GM18508 (cell line): ENCODE data around the gene GANC.

Experiments used
- ATAC-seq: cut with Tn5 transposase; IDR thresholded peaks from one replicate; pipeline ENCODE4 v1.9.1; 2021; ENCODE audit warnings: moderate number of reproducible peaks; ENCODE audit not compliant: insufficient read depth, unreplicated experiment

Gene GANC

GRCh38 chr15:42373936-42374335 is 100.9 kb downstream of the GANC start:
- no peak for ATAC-seq

DNA sequence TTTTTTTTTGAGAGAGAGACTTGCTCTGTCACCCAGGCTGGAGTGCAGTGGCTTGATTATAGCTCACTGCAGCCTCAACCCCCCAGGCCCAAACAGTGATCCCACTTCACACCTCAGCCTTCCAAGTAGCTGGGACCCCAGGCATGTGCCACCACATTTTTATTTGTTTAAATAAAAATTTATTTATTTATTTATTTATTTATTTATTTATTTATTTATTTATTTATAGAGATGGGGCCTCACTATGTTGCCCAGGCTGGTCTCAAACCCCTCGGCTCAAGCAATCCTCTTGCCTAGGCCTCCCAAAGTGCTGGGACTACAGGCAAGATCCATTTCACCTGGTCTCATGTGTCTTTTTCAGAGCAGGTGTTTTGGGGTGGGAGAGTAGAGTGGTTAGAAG is 101.8 kb downstream of the GANC start:
- no peak for ATAC-seq

GRCh38 chr15:42375252-42375651 is 102.3 kb downstream of the GANC start:
- ATAC-seq = no peak

GRCh38 chr15:42375941-42376340 is 102.9 kb downstream of the GANC start:
- no peak for ATAC-seq

- ATAC-seq = no peak
Measured at GRCh38 chr15:42378011-42378410, 105.0 kb downstream of the GANC start.

DNA sequence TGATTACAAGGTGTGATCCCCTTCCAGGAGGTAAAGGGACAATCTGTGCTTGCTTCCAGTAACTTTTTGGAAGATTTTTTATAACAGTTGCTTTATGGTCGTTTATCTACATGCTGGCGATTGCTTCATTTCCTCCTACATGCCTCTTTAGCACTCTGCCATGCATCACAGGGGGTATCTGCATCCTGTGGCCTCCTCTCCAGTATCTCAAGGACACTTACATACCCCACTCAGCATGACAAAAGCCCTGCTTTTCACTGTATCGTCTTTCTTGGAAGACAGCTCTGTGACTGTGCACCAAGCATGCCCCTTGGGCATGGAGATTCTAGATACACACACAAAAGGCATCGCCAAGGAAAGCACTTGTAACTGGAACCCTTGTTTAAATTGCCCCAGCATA is 111.6 kb downstream of the GANC start:
- ATAC-seq = no peak

DNA sequence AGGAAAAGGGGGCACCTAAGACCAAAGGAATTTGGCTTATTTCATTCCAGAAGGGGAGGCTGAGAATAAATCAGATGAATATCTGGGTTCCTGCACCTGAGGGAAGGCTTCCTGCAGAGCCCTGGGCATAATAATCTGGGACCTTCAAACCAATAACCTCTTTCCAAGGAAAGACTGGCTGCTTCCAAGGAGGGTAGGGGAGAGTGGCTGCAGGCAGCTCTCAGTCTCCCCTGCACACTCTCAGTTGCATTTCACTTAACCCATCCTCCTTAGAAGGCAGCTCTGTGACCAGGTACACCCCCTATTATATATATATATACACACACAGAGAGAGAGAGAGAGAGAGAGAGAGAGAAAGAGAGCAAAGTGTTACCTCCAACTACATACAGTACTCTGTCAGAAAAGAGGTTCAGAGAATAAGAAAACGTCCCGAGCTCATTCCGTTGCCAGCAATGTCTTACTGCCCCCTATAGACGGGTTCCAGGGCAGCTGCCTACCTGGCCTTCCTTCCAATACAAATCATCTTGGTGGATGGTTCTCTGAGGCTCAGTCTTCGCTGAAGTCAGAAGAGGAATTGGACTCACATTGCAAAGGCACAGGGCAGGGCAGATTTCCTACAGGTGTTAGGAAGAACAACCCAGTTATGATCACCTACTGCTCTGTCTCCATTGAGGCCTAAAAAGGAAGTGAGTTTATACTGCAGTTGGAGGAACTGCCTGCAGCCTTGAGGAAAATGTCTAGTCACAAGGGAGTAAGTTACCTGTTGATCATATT is 112.4 kb downstream of the GANC start:
- ATAC-seq = no peak

- ATAC-seq = no peak
Measured at GRCh38 chr15:42385980-42386700, 113.1 kb downstream of the GANC start.

DNA sequence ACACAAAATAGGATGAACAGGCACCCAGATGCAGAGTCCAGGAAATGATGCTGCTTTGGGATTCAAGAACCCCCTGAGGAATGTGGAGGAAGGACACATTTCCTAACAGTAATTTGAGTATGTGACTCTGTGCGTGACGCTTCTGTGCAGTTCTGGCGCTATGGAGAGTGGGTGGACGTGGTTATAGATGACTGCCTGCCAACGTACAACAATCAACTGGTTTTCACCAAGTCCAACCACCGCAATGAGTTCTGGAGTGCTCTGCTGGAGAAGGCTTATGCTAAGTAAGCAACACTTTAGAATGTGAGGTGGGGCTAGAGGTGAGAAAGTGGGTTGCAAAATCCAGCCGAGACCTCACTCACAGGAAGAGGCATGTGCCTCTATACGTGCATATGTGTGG is 114.6 kb downstream of the GANC start:
- no peak for ATAC-seq

GRCh38 chr15:42392309-42393024 is 119.5 kb downstream of the GANC start:
- ATAC-seq = no peak

DNA sequence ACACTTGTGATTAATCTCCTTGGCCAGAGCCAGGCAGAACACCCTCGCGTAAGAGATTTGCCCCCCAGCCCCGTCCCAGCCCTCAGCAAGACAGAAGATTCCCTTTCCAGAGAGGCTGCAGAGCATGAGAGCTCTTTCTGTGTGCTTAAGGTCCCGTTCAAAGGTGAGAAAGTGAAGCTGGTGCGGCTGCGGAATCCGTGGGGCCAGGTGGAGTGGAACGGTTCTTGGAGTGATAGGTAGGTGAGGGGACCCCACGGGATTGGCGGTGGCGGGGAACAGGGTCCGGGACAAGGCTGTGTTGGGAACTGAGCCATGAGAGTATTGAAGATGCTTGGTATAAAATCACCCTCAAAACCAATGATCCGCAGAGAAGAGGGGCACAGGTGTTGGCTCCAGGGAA is 121.1 kb downstream of the GANC start:
- ATAC-seq = no peak

DNA sequence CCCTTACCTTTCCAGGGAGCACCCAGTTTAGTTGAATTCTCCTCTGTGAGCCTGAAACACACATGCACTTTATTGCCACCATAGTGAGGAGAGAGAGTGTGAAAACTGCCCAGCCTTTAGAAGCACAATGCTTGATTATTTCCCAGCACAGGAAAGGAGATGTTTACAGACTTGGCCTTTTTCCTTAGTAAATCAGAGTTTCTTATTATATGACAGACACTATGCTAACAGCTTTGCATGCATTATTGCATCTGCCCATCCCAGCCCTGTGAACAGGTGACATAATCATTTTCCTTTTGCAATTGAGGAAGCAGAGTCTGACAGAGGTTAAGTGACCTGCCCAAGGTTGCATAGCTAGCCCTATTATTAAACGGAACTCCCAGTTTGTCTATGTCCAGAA is 122.8 kb downstream of the GANC start:
- ATAC-seq = no peak

DNA sequence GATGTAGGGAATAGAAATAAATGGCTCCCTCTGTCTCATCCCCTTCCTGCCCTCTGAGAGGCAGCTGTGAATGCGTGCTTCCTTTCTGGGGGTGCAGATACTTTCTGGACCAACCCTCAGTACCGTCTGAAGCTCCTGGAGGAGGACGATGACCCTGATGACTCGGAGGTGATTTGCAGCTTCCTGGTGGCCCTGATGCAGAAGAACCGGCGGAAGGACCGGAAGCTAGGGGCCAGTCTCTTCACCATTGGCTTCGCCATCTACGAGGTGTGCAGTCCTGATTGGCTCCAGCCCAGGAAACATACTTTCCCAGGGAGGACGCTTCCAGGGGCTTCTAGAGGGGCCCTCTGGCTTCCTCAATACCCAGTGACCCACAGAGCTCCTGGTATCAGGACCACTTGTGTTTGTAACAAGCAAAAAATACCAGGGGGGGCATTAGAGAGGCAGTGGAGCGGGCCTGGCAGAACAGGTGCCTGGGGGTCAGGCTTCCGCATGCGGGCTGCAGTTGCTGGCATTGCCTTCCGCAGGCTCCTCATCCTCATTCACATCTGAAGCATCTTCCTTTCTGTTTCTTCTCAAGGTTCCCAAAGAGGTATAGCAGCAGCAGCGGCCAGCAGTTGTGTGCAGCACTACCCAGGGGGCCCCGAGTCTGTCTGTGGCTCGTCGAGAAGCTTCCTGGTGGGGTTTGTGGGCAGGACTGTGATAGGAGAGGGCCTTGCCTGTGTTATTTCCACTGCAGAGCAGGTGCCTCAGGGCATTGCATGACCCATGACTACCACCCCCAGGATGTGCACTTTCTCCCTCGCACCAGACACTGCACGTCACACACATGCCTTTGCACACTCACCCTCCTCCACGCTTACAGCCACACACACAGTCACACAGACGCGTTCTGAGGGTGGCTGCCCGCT is 128.8 kb downstream of the GANC start:
- ATAC-seq = no peak

DNA sequence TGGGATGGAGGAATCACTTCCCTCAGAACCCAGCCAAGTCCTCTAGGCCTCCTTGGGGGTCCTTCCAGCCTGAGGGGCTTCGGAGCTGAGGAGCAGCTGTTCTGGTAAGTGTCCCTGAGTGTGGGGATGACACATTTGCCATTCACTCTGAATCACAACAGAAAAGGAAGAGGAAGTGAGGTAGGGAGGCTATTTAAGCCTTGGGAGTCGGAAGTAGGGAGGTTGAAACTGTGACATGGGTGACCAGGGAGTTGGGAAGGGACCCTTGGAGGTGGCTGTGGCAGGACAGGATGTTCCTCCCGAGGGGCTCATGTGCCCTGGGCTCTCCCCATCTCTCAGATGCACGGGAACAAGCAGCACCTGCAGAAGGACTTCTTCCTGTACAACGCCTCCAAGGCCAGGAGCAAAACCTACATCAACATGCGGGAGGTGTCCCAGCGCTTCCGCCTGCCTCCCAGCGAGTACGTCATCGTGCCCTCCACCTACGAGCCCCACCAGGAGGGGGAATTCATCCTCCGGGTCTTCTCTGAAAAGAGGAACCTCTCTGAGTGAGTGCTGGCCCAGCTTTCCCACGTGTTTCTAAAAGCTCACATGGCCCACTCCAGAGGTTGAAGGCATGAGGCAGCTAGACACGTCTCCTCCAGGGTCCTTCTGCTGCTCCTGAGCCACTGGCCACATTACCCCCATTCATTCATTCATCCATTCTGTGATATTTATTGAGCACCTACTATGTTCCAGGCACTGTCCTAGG is 129.6 kb downstream of the GANC start:
- no peak for ATAC-seq

GRCh38 chr15:42403389-42403788 is 130.4 kb downstream of the GANC start:
- no peak for ATAC-seq

DNA sequence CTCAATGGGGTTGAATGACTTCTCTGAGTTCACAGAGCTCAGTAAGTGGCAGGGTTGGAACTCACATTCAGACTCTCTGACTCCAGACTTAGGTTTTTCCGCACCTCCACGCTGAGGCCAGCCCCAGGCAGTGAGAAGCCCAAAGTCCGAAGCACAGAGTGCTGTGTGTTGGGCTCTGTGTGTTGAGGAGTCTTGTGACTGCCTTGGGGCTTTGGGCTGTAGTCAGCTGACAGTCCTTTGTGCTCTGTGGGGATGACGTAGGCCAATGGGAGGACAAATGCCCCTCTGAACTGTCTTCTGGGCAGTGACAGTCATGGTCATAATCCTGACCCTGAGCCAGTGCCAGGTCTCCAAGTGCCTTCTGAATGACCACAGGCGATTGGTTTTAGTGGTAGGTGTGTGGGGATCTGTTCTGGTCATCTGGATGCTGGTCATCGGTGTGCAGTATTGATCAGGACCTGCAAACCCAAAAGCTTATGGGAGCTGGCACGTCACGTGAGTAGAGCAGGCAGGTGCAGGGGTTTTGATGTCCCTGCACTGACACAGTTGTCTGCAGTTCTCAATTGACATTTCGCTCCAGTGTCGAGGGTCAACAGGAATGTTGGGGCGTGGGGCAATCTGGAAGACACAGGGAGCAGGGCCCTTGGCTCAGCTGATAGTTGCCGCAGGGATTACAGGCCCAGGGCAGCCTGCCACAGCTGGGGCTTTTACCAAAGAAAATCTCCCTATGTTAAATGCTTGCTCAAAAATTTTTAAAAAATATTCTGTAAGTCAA is 131.6 kb downstream of the GANC start:
- ATAC-seq = no peak

GRCh38 chr15:42405863-42406482 is 133.0 kb downstream of the GANC start:
- ATAC-seq = no peak
